Body of pancreas (tissue), 4 donors: ENCODE results near the gene MROH7. TPM values are rescaled to one million over a fixed set of nuclear protein-coding genes. Genes with fewer than 3 reads are reported as not detected.

Experiments
- ATAC-seq: fragments of 150-250 bp; one replicate; pipeline ENCODE4 v1.9.1; 2016
- DNase-seq, 4 donors: peaks; one replicate each; pipeline ENCODE4 v3.0.0-alpha.2; 2019
- H3K27ac ChIP-seq, 4 donors: fragments of 200-600 bp; sonication (generic); 1 replicate in 3 of 4; 2 replicates in 1 of 4; pipeline versions ENCODE4 v1.5.1 to v1.6.1; 2016 to 2019; ENCODE audit warnings: mild to moderate bottlenecking in 1 of 4, mixed read lengths in 1 of 4, moderate library complexity in 1 of 4
- H3K27me3 ChIP-seq, 2 donors: fragments of 200-600 bp; sonication (generic); one replicate each; pipeline ENCODE4 v1.6.0; 2016; ENCODE audit warnings: mild to moderate bottlenecking in 1 of 2
- H3K36me3 ChIP-seq, 2 donors: fragments of 200-600 bp; sonication (generic); replicated peaks in 1 of 2; 2 replicates each; pipeline ENCODE4 v1.5.1; 2016; ENCODE audit warnings: low read depth in 2 of 2; ENCODE audit not compliant: insufficient read depth in 1 of 2
- H3K4me1 ChIP-seq: fragments of 200-600 bp; sonication (generic); one replicate; pipeline ENCODE4 v1.6.0; 2016
- H3K4me3 ChIP-seq, 2 donors: fragments of 200-600 bp; sonication (generic); 1 replicate in 1 of 2; 2 replicates in 1 of 2; pipeline ENCODE4 v1.5.1; 2016 to 2019
- H3K9me3 ChIP-seq, 3 donors: fragments of 200-600 bp; sonication (generic); 1 replicate in 2 of 3; 2 replicates in 1 of 3; pipeline ENCODE4 v1.5.1; 2016
- POLR2A ChIP-seq, 3 donors: fragments of 450-650 bp; IDR thresholded peaks; one replicate each; pipeline ENCODE4 v1.6.1; 2016; ENCODE audit warnings: antibody characterized with exemption in 3 of 3, mild to moderate bottlenecking in 2 of 3
- WGBS, 2 donors: methylation state at CpG; one replicate each; pipeline ENCODE4 v1.1.5; 2017; 5-methylcytosine and 5-hydroxymethylcytosine counted together
- intact Hi-C: fragments of 100-400 bp; cut with DNase I; formaldehyde crosslinking; loops from one replicate; pipeline ENCODE4 v1.15.1; 2023
- total RNA-seq, 2 donors: library from RNA; depleted of rRNA; stranded (reverse); fragments of >200 nt; gene quantifications; one replicate each; pipeline ENCODE4 v1.1.0, GENCODE V29; 2016
- TF ChIP-seq, protein P1 (sequence below), 7 experiments: fragments of 450-650 bp in 4 of 7; fragments of 200-600 bp in 3 of 7; sonication (generic) in 3 of 7; IDR thresholded peaks; one replicate each; pipeline ENCODE4 v1.5.1; 2016 to 2019; ENCODE audit warnings: antibody characterized with exemption in 7 of 7

Gene MROH7
- total RNA-seq, 2 donors from 2014 or later = 0.66 to 2.6 TPM

DNA sequence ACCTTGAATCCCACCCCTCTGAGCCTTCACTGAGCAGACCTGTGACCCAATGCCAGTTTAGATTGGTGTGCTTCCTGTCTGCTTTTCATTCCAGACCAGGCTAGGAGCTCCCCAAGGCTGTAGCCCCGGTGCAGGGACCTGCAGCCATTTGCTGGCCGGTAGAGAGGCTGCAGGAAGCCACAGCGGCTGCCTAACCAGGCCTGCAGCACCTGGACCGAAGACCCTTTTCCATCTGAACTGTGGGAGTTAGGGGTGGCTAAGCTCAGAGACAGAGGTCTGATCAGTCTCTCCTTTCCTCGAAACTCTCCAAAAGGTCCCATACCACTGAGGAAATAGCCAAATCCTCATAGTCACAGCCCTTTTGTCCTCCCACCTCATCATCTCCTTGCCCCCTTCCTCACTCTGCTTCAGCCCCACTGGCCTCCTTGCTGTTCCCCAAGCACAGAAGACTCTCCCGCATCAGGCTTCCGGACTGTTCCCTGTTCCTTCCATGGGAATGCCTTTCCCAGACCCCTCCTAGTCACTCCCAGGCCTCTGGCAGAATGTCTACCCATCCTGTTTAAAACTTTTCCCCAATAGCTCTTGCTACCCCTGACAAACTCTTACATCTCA lies 73.4 kb downstream of the MROH7 start:
- 89 to 91% methylated on average over 7 of the region's 7 CpGs for WGBS, 2 donors
- H3K4me1 ChIP-seq = peaks cover 19% of the 10 kb centered on the region
- no peak for DNase-seq
- peak overlapping the region in 2 of 4 donors; percentile 74 to 77 for H3K27ac ChIP-seq
- H3K9me3 ChIP-seq = no peaks in the 10 kb centered on the region
- ATAC-seq = peak; percentile 7
- no peak overlapping the region for H3K4me3 ChIP-seq
- intact Hi-C loops = no loop called here
- no peak for TF ChIP-seq POLR2A (IDR thresholded peaks at IDR 0.05)
- TF ChIP-seq, protein P1, sequence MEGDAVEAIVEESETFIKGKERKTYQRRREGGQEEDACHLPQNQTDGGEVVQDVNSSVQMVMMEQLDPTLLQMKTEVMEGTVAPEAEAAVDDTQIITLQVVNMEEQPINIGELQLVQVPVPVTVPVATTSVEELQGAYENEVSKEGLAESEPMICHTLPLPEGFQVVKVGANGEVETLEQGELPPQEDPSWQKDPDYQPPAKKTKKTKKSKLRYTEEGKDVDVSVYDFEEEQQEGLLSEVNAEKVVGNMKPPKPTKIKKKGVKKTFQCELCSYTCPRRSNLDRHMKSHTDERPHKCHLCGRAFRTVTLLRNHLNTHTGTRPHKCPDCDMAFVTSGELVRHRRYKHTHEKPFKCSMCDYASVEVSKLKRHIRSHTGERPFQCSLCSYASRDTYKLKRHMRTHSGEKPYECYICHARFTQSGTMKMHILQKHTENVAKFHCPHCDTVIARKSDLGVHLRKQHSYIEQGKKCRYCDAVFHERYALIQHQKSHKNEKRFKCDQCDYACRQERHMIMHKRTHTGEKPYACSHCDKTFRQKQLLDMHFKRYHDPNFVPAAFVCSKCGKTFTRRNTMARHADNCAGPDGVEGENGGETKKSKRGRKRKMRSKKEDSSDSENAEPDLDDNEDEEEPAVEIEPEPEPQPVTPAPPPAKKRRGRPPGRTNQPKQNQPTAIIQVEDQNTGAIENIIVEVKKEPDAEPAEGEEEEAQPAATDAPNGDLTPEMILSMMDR (IDR thresholded peaks at IDR 0.05) = no peak
- peaks cover 0 to 2% of the 10 kb centered on the region in 2 donors for H3K36me3 ChIP-seq
- no peaks in the 10 kb centered on the region for H3K27me3 ChIP-seq

GRCh38 chr1:54715493-54716298 lies 74.1 kb downstream of the MROH7 start, which contains the start of gene TTC4:
TTC4 (plus strand) TSS chr1:54715861; CDS start chr1:54715909, 48 bp downstream.
- Histone ChIP-seq H3K36me3 (peaks cover 0 to 2% of the 10 kb centered on the region in 2 donors), H3K9me3 (no peaks in the 10 kb centered on the region), H3K4me3 (peak within 1 kb of the TSS; percentile 45 to 75), H3K27me3 (no peaks in the 10 kb centered on the region), H3K27ac (peak within 1 kb of the TSS; percentile 20 to 77 (median 61)), H3K4me1 (peaks cover 19% of the 10 kb centered on the region)
- peak in 2 of 3 donors; percentile 60 to 67 for TF ChIP-seq POLR2A (IDR thresholded peaks at IDR 0.05)
- TF ChIP-seq, protein P1 (IDR thresholded peaks at IDR 0.05) = peak in 4 of 7 experiments; percentile 2 to 16 (median 12)
- ATAC-seq (peak; percentile 97), DNase-seq (peak; percentile 80 to 85 (median 80))
- WGBS, 2 donors = 1% methylated on average over 33 to 51 of the region's 51 CpGs
- intact Hi-C loops = no loop called here

- peaks cover 0 to 2% of the 10 kb centered on the region in 2 donors for H3K36me3 ChIP-seq
- DNase-seq (no peak), ATAC-seq (no peak)
- H3K9me3 ChIP-seq = no peaks in the 10 kb centered on the region
- no peak for TF ChIP-seq POLR2A (IDR thresholded peaks at IDR 0.05)
- TF ChIP-seq, protein P1 (IDR thresholded peaks at IDR 0.05) = no peak
- no peaks in the 10 kb centered on the region for H3K27me3 ChIP-seq
- intact Hi-C loops = no loop called here
- H3K4me1 ChIP-seq = peaks cover 19% of the 10 kb centered on the region
- H3K4me3 ChIP-seq = peak overlapping the region; percentile 45 to 75
- 20 to 21% methylated on average over 8 of the region's 8 CpGs for WGBS, 2 donors
- H3K27ac ChIP-seq = peak overlapping the region in 3 of 4 donors; percentile 48 to 77 (median 74)
Measured at GRCh38 chr1:54716299-54717047, 74.9 kb downstream of the MROH7 start.

DNA sequence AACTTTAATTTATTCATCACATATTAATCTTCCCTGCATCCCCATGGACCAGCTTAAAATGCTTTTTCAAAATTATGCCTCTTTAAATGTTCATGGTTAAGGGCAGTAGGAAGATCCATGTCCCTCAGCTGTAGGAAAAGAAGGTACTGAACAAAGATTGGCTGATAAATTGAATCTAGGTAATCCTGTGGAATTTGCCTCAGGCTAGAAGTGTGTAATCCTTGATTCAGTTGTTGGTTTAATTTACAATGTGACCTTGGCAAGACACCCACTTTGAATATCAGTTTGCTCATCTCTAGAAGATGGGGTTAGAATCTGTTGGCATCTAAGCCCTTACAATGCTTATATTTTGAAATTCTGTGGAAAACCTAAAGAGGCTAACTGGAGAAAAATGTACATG lies 80.1 kb downstream of the MROH7 start:
- no peak for TF ChIP-seq POLR2A (IDR thresholded peaks at IDR 0.05)
- TF ChIP-seq, protein P1 (IDR thresholded peaks at IDR 0.05) = no peak
- no peaks in the 10 kb centered on the region for H3K9me3 ChIP-seq
- no peak overlapping the region for H3K4me3 ChIP-seq
- H3K36me3 ChIP-seq = peaks cover 15 to 20% of the 10 kb centered on the region in 2 donors
- H3K27me3 ChIP-seq = no peaks in the 10 kb centered on the region
- DNase-seq (no peak), ATAC-seq (no peak)
- intact Hi-C loops = no loop called here
- no peak overlapping the region for H3K27ac ChIP-seq
- H3K4me1 ChIP-seq = peaks cover 7% of the 10 kb centered on the region
